D341Med (cell line): ENCODE measurements around the gene NEDD4L.
A peak's percentile ranks its signal among the peaks of the same experiment; 100 is the strongest.
"Not testable (repeated sequence)": the region's sequence is repeated elsewhere in the genome, so short reads cannot be mapped to it uniquely, and the experiment has no call there.

ENCODE experiments used
- DNase-seq: peaks from one replicate; pipeline ENCODE4 v3.0.0; 2012; ENCODE audit warnings: low spot score

Gene NEDD4L

GRCh38 chr18:58269931-58270330, 225.9 kb downstream of the NEDD4L start:
- no peak for DNase-seq

GRCh38 chr18:58270396-58270795, 226.4 kb downstream of the NEDD4L start:
- DNase-seq: no peak

GRCh38 chr18:58271770-58272169, 227.7 kb downstream of the NEDD4L start:
- DNase-seq: no peak

GRCh38 chr18:58272209-58272608, 228.2 kb downstream of the NEDD4L start:
- no peak for DNase-seq

GRCh38 chr18:58272779-58273435, 228.9 kb downstream of the NEDD4L start:
- no peak for DNase-seq

GRCh38 chr18:58275176-58275575, 231.2 kb downstream of the NEDD4L start:
- DNase-seq: no peak

GRCh38 chr18:58276789-58277739, 233.0 kb downstream of the NEDD4L start:
- DNase-seq: peak; percentile 83

- no peak for DNase-seq
These were observed 235.6 kb downstream of the NEDD4L start for GRCh38 chr18:58279504-58280175.

- DNase-seq: peak; percentile 45
These were observed 236.2 kb downstream of the NEDD4L start for GRCh38 chr18:58280191-58280590.

- not testable (repeated sequence) for DNase-seq
These were observed 238.8 kb downstream of the NEDD4L start for GRCh38 chr18:58282872-58283271.

GRCh38 chr18:58284699-58285448, 240.8 kb downstream of the NEDD4L start:
- DNase-seq: no peak

- no peak for DNase-seq
These were observed 241.6 kb downstream of the NEDD4L start for GRCh38 chr18:58285449-58286130.

- DNase-seq: no peak
These were observed 242.8 kb downstream of the NEDD4L start for GRCh38 chr18:58286632-58287352.

- DNase-seq: no peak
These were observed 243.6 kb downstream of the NEDD4L start for GRCh38 chr18:58287353-58288274.

GRCh38 chr18:58288921-58289797, 245.1 kb downstream of the NEDD4L start:
- DNase-seq: no peak

- no peak for DNase-seq
These were observed 246.2 kb downstream of the NEDD4L start for GRCh38 chr18:58290116-58290695.

GRCh38 chr18:58291131-58291530, 247.1 kb downstream of the NEDD4L start:
- no peak for DNase-seq

- DNase-seq: no peak
These were observed 248.6 kb downstream of the NEDD4L start for GRCh38 chr18:58292638-58293037.
